Measurements from ENCODE around the gene NOLC1. TPM values are rescaled to one million over a fixed set of nuclear protein-coding genes. Genes with fewer than 3 reads are reported as not detected.
"Not testable (repeated sequence)": the region's sequence is repeated elsewhere in the genome, so short reads cannot be mapped to it uniquely, and the experiment has no call there.

The NOLC1 gene
- total RNA-seq, 1 donor from 2014 or later: 95.1 TPM

GRCh38 chr10:102188298-102188940 is 36.2 kb downstream of the NOLC1 start:
- peaks cover 13% of the 10 kb centered on the region for H3K9me3 Mint-ChIP-seq
- ChIA-PET POLR2A (no interaction called here), CTCF (no interaction called here)
- H3K4me3 Mint-ChIP-seq: no peak overlapping the region
- no peaks in the 10 kb centered on the region for H3K36me3 Mint-ChIP-seq (ENCODE audit: low read depth)
- ATAC-seq (ENCODE audit: low read depth) (no peak), DNase-seq (no peak)
- no peaks in the 10 kb centered on the region for H3K27me3 Mint-ChIP-seq
- H3K4me1 Mint-ChIP-seq: peaks cover 16% of the 10 kb centered on the region
- intact Hi-C loops (cut with micrococcal nuclease): no loop called here
- TF ChIP-seq CTCF (IDR thresholded peaks at IDR 0.05): no peak
- no peak overlapping the region for H3K27ac Mint-ChIP-seq

DNA sequence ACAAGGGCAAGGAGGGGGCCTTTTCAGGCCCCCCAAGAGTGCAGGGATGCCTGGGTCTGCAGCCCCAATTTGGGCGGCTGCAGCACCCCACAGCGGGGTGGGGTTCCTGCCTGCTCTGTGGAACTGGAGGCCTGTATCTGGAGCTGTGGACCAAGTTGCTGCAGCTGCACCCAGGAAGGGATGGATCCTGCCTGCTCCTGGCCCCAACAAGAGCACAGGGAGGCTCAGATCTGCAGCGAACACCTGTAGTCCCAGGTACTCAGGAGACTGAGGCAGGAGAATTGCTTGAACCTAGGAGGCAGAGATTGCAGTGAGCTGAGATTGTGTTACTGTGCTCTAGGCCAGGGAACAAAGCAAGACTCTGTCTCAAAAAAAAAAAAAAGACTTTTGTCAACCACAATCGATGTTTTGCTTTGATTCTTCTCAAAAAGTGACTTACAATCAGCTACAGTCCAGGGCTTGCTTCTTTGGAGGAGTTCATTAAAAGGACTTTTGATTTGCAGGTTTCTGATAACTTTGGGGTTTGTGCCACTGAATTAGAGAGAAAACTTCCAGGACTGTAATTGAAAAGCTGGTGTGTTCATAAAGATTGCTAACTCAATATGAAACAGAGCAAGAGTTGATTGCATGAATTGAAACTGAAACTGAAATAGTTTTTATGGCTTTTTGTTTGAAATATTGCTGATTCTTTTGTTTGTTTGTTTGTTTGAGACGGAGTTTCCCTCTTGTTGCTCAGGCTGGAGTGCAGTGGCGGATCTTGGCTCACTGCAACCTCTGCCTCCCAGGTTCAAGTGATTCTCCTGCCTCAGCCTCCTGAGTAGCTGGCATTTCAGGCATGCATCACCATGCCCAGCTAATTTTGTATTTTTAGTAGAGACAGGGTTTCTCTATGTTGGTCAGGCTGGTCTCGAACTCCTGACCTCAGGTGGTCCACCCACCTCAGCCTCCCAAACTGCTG is 37.0 kb downstream of the NOLC1 start:
- peaks cover 13% of the 10 kb centered on the region for H3K9me3 Mint-ChIP-seq
- ATAC-seq (ENCODE audit: low read depth); intact Hi-C loops (cut with micrococcal nuclease); DNase-seq; H3K4me3 Mint-ChIP-seq; H3K27ac Mint-ChIP-seq; H3K36me3 Mint-ChIP-seq (ENCODE audit: low read depth); CTCF ChIA-PET; H3K27me3 Mint-ChIP-seq: not testable (repeated sequence)
- H3K4me1 Mint-ChIP-seq: peaks cover 16% of the 10 kb centered on the region
- POLR2A ChIA-PET: interaction anchor here (0.7 kb wide), 2 partner anchors 59 to 1236 kb away, joined by 3 read pairs; no protein-coding TSS in a partner anchor

GRCh38 chr10:102191956-102192355 is 39.8 kb downstream of the NOLC1 start:
- Mint-ChIP-seq H3K27me3 (peaks cover 1% of the 10 kb centered on the region), H3K4me1 (peaks cover 7% of the 10 kb centered on the region), H3K9me3 (peaks cover 10% of the 10 kb centered on the region), H3K36me3 (ENCODE audit: low read depth) (no peaks in the 10 kb centered on the region), H3K27ac (no peak overlapping the region), H3K4me3 (no peak overlapping the region)
- ATAC-seq (ENCODE audit: low read depth) (no peak), DNase-seq (no peak)
- CTCF ChIA-PET: no interaction called here
- no peak for TF ChIP-seq CTCF (IDR thresholded peaks at IDR 0.05)
- POLR2A ChIA-PET: no interaction called here
- intact Hi-C loops (cut with micrococcal nuclease): no loop called here

DNA sequence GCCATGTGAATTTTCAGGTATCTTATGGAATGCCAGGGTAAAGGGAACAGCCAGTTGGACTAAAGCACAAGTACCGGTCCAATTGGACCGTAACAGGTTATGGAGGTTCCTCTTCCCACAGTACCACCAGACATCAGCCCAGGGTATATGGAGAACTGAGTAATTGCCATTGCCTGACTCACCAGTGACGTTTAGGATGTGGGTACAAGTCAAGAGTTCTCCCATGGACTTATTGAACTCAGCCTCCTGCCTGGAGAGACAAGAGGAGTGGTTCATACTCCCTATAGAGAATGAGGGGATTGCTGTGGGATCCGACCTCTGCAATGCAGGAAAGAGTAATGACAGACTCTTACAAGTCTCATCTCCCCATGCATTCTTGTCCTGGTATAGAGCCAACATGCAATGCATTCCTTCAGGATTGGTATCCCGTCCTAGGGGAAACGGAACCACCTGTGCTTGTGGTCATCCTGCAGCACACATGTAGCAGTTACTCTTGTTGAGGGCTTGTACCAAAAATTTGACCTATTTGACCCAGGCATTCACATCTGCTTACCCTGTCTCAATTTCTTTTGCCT is 43.2 kb downstream of the NOLC1 start:
- POLR2A ChIA-PET: no interaction called here
- Mint-ChIP-seq H3K4me1 (no peaks in the 10 kb centered on the region), H3K27me3 (peaks cover 3% of the 10 kb centered on the region), H3K27ac (no peak overlapping the region), H3K4me3 (no peak overlapping the region), H3K36me3 (ENCODE audit: low read depth) (no peaks in the 10 kb centered on the region), H3K9me3 (peaks cover 10% of the 10 kb centered on the region)
- no peak for TF ChIP-seq CTCF (IDR thresholded peaks at IDR 0.05)
- CTCF ChIA-PET: interaction anchor here (0.7 kb wide), 1 partner anchor 51 kb away, joined by 3 read pairs; no protein-coding TSS in a partner anchor
- intact Hi-C loops (cut with micrococcal nuclease): no loop called here
- no peak for DNase-seq
- ATAC-seq (ENCODE audit: low read depth): no peak

DNA sequence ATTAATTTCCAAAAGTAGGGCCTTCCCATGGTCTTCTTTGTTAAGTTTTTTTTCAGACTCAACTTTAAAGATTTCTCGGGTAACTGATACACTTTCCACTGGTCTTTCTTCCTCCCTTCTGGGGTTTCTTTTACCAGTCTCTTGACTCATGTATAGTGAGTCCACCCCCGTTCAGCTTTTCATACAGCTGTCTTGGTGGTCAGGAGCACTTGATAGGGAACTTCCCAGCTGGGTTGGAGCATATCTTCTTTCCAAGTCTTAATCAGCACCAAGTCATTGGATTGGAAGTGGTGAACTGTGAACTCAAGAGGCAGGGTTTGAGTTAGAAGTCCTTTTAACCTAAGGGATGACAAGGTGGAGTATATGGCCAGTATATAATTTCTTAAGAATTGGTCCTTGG is 44.7 kb downstream of the NOLC1 start:
- no peak for DNase-seq
- no peak for ATAC-seq (ENCODE audit: low read depth)
- TF ChIP-seq CTCF (IDR thresholded peaks at IDR 0.05): no peak
- Mint-ChIP-seq H3K36me3 (ENCODE audit: low read depth) (no peaks in the 10 kb centered on the region), H3K4me3 (no peak overlapping the region), H3K4me1 (peaks cover 3% of the 10 kb centered on the region), H3K27ac (no peak overlapping the region), H3K9me3 (peaks cover 3% of the 10 kb centered on the region), H3K27me3 (peaks cover 3% of the 10 kb centered on the region)
- ChIA-PET POLR2A (no interaction called here), CTCF (no interaction called here)
- intact Hi-C loops (cut with micrococcal nuclease): no loop called here

Measured in activated B cell treated with CpG ODN at 0.5 μM for 24 hours (primary cell).